ENCODE results near the gene HIPK1.

GRCh38 chr1:113899111-113899510 lies 30.0 kb upstream of the HIPK1 start:
- TF ChIP-seq EP300 (IDR thresholded peaks at IDR 0.05) (no peak), CTCF (IDR thresholded peaks at IDR 0.05) (no peak), POLR2A (IDR thresholded peaks at IDR 0.05) (no peak)

All from suprapubic skin (tissue), 3 donors.